Measurements from ENCODE around the gene PRKN.

Gene PRKN

GRCh38 chr6:161590961-161591627 lies 1136.5 kb downstream of the PRKN start:
- H3K4me3 ChIP-seq (ENCODE audit: low read depth, low read length), result no peak overlapping the region
- TF ChIP-seq MYC (IDR thresholded peaks at IDR 0.05; ENCODE audit: low read depth, low read length) (no peak), POLR2A (IDR thresholded peaks at IDR 0.05; ENCODE audit: extremely low read depth, insufficient read length) (no peak), CTCF (IDR thresholded peaks at IDR 0.05; ENCODE audit: low read depth, low read length) (no peak)
- TF ChIP-seq, protein P1, sequence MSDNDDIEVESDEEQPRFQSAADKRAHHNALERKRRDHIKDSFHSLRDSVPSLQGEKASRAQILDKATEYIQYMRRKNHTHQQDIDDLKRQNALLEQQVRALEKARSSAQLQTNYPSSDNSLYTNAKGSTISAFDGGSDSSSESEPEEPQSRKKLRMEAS (IDR thresholded peaks at IDR 0.05; ENCODE audit: low read depth, low read length), result no peak
- no peak for DNase-seq (ENCODE audit: low read depth)

GRCh38 chr6:161586887-161587286 lies 1140.7 kb downstream of the PRKN start:
- no peak overlapping the region for H3K4me3 ChIP-seq (ENCODE audit: low read depth, low read length)
- TF ChIP-seq, protein P1 (IDR thresholded peaks at IDR 0.05; ENCODE audit: low read depth, low read length), result no peak
- TF ChIP-seq POLR2A (IDR thresholded peaks at IDR 0.05; ENCODE audit: extremely low read depth, insufficient read length) (no peak), MYC (IDR thresholded peaks at IDR 0.05; ENCODE audit: low read depth, low read length) (no peak), CTCF (IDR thresholded peaks at IDR 0.05; ENCODE audit: low read depth, low read length) (no peak)
- no peak for DNase-seq (ENCODE audit: low read depth)

DNA sequence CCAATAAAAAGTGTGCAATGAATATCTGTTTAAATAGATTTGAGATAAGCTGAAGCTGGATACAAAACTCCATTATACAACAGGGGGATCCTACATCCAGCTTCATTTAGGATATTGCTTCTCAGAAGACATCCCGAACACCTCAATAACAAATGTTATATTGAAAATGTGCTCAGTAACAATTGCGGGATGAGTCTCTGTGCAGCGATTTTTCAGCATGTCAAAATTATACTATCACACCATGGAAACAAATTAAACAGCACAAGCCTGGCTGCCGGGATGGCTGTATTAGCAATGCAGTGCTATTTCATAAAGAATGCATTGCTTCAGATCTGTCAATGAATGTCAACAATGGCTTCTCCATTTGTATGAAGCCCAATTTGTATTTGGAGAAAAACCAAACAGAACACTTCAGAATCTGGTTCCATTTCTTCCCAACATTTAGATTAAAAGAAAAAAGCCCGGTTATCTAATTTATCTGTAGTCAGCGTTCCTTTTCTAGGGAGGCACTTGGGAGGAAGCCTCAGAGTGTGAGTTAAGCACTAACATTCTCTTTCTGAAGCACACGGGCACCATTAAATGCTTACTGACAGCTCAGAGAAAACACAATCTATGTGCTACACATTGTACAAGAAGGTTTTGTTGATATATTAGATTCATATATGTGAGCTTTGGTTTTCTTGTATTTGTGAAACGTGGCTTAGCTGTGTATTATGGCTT lies 1142.8 kb downstream of the PRKN start:
- TF ChIP-seq, protein P1 (IDR thresholded peaks at IDR 0.05; ENCODE audit: low read depth, low read length), result no peak
- TF ChIP-seq CTCF (IDR thresholded peaks at IDR 0.05; ENCODE audit: low read depth, low read length) (no peak), MYC (IDR thresholded peaks at IDR 0.05; ENCODE audit: low read depth, low read length) (no peak), POLR2A (IDR thresholded peaks at IDR 0.05; ENCODE audit: extremely low read depth, insufficient read length) (no peak)
- H3K4me3 ChIP-seq (ENCODE audit: low read depth, low read length), result no peak overlapping the region
- no peak for DNase-seq (ENCODE audit: low read depth)

- DNase-seq (ENCODE audit: low read depth), result no peak
- no peak overlapping the region for H3K4me3 ChIP-seq (ENCODE audit: low read depth, low read length)
- TF ChIP-seq CTCF (IDR thresholded peaks at IDR 0.05; ENCODE audit: low read depth, low read length) (no peak), POLR2A (IDR thresholded peaks at IDR 0.05; ENCODE audit: extremely low read depth, insufficient read length) (no peak), MYC (IDR thresholded peaks at IDR 0.05; ENCODE audit: low read depth, low read length) (no peak)
- TF ChIP-seq, protein P1 (IDR thresholded peaks at IDR 0.05; ENCODE audit: low read depth, low read length), result no peak
Observed at GRCh38 chr6:161584051-161584450, 1143.5 kb downstream of the PRKN start.

GRCh38 chr6:161583584-161583983 lies 1144.0 kb downstream of the PRKN start:
- no peak for DNase-seq (ENCODE audit: low read depth)
- no peak for TF ChIP-seq MYC (IDR thresholded peaks at IDR 0.05; ENCODE audit: low read depth, low read length)
- TF ChIP-seq CTCF (IDR thresholded peaks at IDR 0.05; ENCODE audit: low read depth, low read length), result no peak
- TF ChIP-seq, protein P1 (IDR thresholded peaks at IDR 0.05; ENCODE audit: low read depth, low read length), result no peak
- no peak for TF ChIP-seq POLR2A (IDR thresholded peaks at IDR 0.05; ENCODE audit: extremely low read depth, insufficient read length)
- no peak overlapping the region for H3K4me3 ChIP-seq (ENCODE audit: low read depth, low read length)
